Lower leg skin (tissue), 3 donors: Measurements from ENCODE around the gene DOCK10.

Source experiments
- CTCF ChIP-seq, 3 donors: fragments of 450-650 bp; IDR thresholded peaks; one replicate each; pipeline ENCODE4 v1.5.1; 2016; ENCODE audit warnings: antibody characterized with exemption in 3 of 3, mild to moderate bottlenecking in 3 of 3, moderate library complexity in 2 of 3
- POLR2A ChIP-seq, 2 donors: fragments of 450-650 bp; IDR thresholded peaks; one replicate each; pipeline ENCODE4 v1.6.1; 2016 to 2017; ENCODE audit warnings: antibody characterized with exemption in 2 of 2, mild to moderate bottlenecking in 1 of 2, moderate library complexity in 1 of 2

DNA sequence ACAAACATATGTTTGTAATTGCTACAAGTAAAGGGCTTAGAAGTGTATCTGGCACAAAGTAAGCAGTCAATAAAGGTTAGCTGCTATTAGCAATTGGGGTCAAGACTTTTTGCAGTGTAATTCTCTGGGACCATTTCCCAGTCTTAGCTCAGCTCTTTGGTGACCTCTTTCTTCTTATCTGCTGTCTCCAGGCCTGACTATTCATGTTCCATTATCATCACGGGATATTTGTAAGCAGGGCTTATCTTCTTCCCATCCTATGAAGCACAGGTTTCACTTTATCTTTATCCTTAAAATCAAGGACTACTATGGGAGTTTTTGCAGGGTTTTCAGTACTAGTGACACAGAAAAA is 131.7 kb downstream of the DOCK10 start:
- TF ChIP-seq POLR2A (IDR thresholded peaks at IDR 0.05) (no peak), CTCF (IDR thresholded peaks at IDR 0.05) (no peak)
